ENCODE data around the gene CDH12. TPM values are rescaled to one million over a fixed set of nuclear protein-coding genes. Genes with fewer than 3 reads are reported as not detected.
"Not testable (repeated sequence)": the region's sequence is repeated elsewhere in the genome, so short reads cannot be mapped to it uniquely, and the experiment has no call there.

The CDH12 gene
- total RNA-seq, 1 donor from 2014 or later = not detected

- Histone ChIP-seq H3K27me3 (no peaks in the 10 kb centered on the region), H3K27ac (no peak overlapping the region), H3K9me3 (no peaks in the 10 kb centered on the region), H3K4me1 (no peaks in the 10 kb centered on the region), H3K36me3 (no peaks in the 10 kb centered on the region), H3K4me3 (no peak overlapping the region)
- no peak for TF ChIP-seq POLR2AphosphoS5 (IDR thresholded peaks at IDR 0.05; ENCODE audit: insufficient read depth in 1 of 2, low read depth in 1 of 2)
- TF ChIP-seq POLR2A (IDR thresholded peaks at IDR 0.05) = no peak
- TF ChIP-seq CTCF (IDR thresholded peaks at IDR 0.05) = no peak
- no peak for DNase-seq (ENCODE audit: extremely low spot score in 2 of 2)
- intact Hi-C loops (cut with DNase I) = no loop called here
Observed at GRCh38 chr5:22329683-22330082, 523.5 kb downstream of the CDH12 start.

GRCh38 chr5:22319798-22320197, 533.3 kb downstream of the CDH12 start:
- Histone ChIP-seq H3K36me3 (no peaks in the 10 kb centered on the region), H3K4me3 (no peak overlapping the region), H3K27me3 (no peaks in the 10 kb centered on the region), H3K27ac (no peak overlapping the region), H3K9me3 (no peaks in the 10 kb centered on the region), H3K4me1 (no peaks in the 10 kb centered on the region)
- intact Hi-C loops (cut with DNase I) = no loop called here
- DNase-seq (ENCODE audit: extremely low spot score in 2 of 2) = no peak
- TF ChIP-seq CTCF (IDR thresholded peaks at IDR 0.05) (no peak), POLR2AphosphoS5 (IDR thresholded peaks at IDR 0.05; ENCODE audit: insufficient read depth in 1 of 2, low read depth in 1 of 2) (no peak), POLR2A (IDR thresholded peaks at IDR 0.05) (no peak)

- intact Hi-C loops (cut with DNase I) = no loop called here
Observed at GRCh38 chr5:22316294-22316693, 536.9 kb downstream of the CDH12 start.

GRCh38 chr5:22315052-22315451, 538.1 kb downstream of the CDH12 start:
- H3K36me3 ChIP-seq; H3K27me3 ChIP-seq; intact Hi-C loops (cut with DNase I); H3K4me3 ChIP-seq; H3K27ac ChIP-seq; H3K4me1 ChIP-seq; DNase-seq (ENCODE audit: extremely low spot score in 2 of 2); H3K9me3 ChIP-seq: not testable (repeated sequence)

More at GRCh38 chr5:22316294-22316693, 536.9 kb downstream of the CDH12 start:
- DNase-seq (ENCODE audit: extremely low spot score in 2 of 2) = no peak
- H3K27me3 ChIP-seq = no peaks in the 10 kb centered on the region
- no peak for TF ChIP-seq CTCF (IDR thresholded peaks at IDR 0.05)
- TF ChIP-seq POLR2AphosphoS5 (IDR thresholded peaks at IDR 0.05; ENCODE audit: insufficient read depth in 1 of 2, low read depth in 1 of 2) = no peak
- no peak for TF ChIP-seq POLR2A (IDR thresholded peaks at IDR 0.05)
- H3K4me3 ChIP-seq = no peak overlapping the region
- no peaks in the 10 kb centered on the region for H3K36me3 ChIP-seq
- no peak overlapping the region for H3K27ac ChIP-seq
- no peaks in the 10 kb centered on the region for H3K4me1 ChIP-seq
- H3K9me3 ChIP-seq = no peaks in the 10 kb centered on the region

GRCh38 chr5:22314548-22314947, 538.6 kb downstream of the CDH12 start:
- intact Hi-C loops (cut with DNase I) = no loop called here
- no peaks in the 10 kb centered on the region for H3K4me1 ChIP-seq
- no peaks in the 10 kb centered on the region for H3K36me3 ChIP-seq
- H3K9me3 ChIP-seq = no peaks in the 10 kb centered on the region
- H3K27ac ChIP-seq = no peak overlapping the region
- H3K27me3 ChIP-seq = no peaks in the 10 kb centered on the region
- no peak for DNase-seq (ENCODE audit: extremely low spot score in 2 of 2)
- H3K4me3 ChIP-seq = no peak overlapping the region
- TF ChIP-seq POLR2AphosphoS5 (IDR thresholded peaks at IDR 0.05; ENCODE audit: insufficient read depth in 1 of 2, low read depth in 1 of 2) (no peak), CTCF (IDR thresholded peaks at IDR 0.05) (no peak), POLR2A (IDR thresholded peaks at IDR 0.05) (no peak)

- Histone ChIP-seq H3K4me1 (no peaks in the 10 kb centered on the region), H3K9me3 (no peaks in the 10 kb centered on the region), H3K27me3 (no peaks in the 10 kb centered on the region), H3K4me3 (no peak overlapping the region), H3K36me3 (no peaks in the 10 kb centered on the region), H3K27ac (no peak overlapping the region)
- intact Hi-C loops (cut with DNase I) = no loop called here
- TF ChIP-seq CTCF (IDR thresholded peaks at IDR 0.05) = no peak
- no peak for TF ChIP-seq POLR2A (IDR thresholded peaks at IDR 0.05)
- no peak for TF ChIP-seq POLR2AphosphoS5 (IDR thresholded peaks at IDR 0.05; ENCODE audit: insufficient read depth in 1 of 2, low read depth in 1 of 2)
- DNase-seq (ENCODE audit: extremely low spot score in 2 of 2) = no peak
Observed at GRCh38 chr5:22306011-22306410, 547.1 kb downstream of the CDH12 start.

Data from vagina (tissue), 2 donors.